H9 (cell line): Measurements from ENCODE around the gene CADPS. TPM values are rescaled to one million over a fixed set of nuclear protein-coding genes. Genes with fewer than 3 reads are reported as not detected.

Experiments
- DNase-seq: peaks from one replicate; pipeline ENCODE4 v3.0.0-alpha.2; 2017
- H2AFZ ChIP-seq: one replicate; pipeline ENCODE4 v1.6.1; 2013; ENCODE audit warnings: mild to moderate bottlenecking, low read length, control low read depth, moderate library complexity
- H2AK5ac ChIP-seq: 2 replicates; pipeline ENCODE4 v1.6.1; 2013; ENCODE audit warnings: low read length, control low read depth, mixed read lengths; ENCODE audit not compliant: insufficient read length
- H2BK120ac ChIP-seq: one replicate; pipeline ENCODE4 v1.6.1; 2013; ENCODE audit warnings: low read depth, mild to moderate bottlenecking, low read length, control low read depth, inconsistent platforms; ENCODE audit not compliant: poor library complexity, severe bottlenecking
- H2BK12ac ChIP-seq: 2 replicates; pipeline ENCODE4 v1.6.1; 2013; ENCODE audit warnings: low read length, control low read depth, mixed read lengths, low read depth; ENCODE audit not compliant: insufficient read length
- H2BK15ac ChIP-seq: 2 replicates; pipeline ENCODE4 v1.6.1; 2013; ENCODE audit warnings: low read depth, low read length, control low read depth
- H2BK20ac ChIP-seq: one replicate; pipeline ENCODE4 v1.6.1; 2013; ENCODE audit warnings: low read depth, mild to moderate bottlenecking, low read length, control low read depth, inconsistent platforms; ENCODE audit not compliant: poor library complexity, severe bottlenecking
- H2BK5ac ChIP-seq: 2 replicates; pipeline ENCODE4 v1.6.1; 2013; ENCODE audit warnings: low read length, control low read depth, mixed read lengths; ENCODE audit not compliant: insufficient read length
- H3K14ac ChIP-seq: 2 replicates; pipeline ENCODE4 v1.6.1; 2013; ENCODE audit warnings: low read length, control low read depth; ENCODE audit not compliant: insufficient read depth
- H3K18ac ChIP-seq: 2 replicates; pipeline ENCODE4 v1.6.1; 2013; ENCODE audit warnings: low read depth, mild to moderate bottlenecking, mixed read lengths, low read length, control low read depth; ENCODE audit not compliant: insufficient read length
- H3K23ac ChIP-seq: 2 replicates; pipeline ENCODE4 v1.6.1; 2013; ENCODE audit warnings: low read length, control low read depth, mixed read lengths, low read depth; ENCODE audit not compliant: insufficient read length
- H3K23me2 ChIP-seq: 2 replicates; pipeline ENCODE4 v1.6.1; 2013; ENCODE audit warnings: low read depth, mild to moderate bottlenecking, mixed read lengths, low read length, control low read depth; ENCODE audit not compliant: insufficient read length, poor library complexity, severe bottlenecking
- H3K27ac ChIP-seq: 2 replicates; pipeline ENCODE4 v1.5.1; 2013; ENCODE audit warnings: low read length, control low read depth, mixed read lengths, low read depth; ENCODE audit not compliant: insufficient read length
- H3K27me3 ChIP-seq: 2 replicates; pipeline ENCODE4 v1.6.1; 2013; ENCODE audit warnings: low read length, control low read depth, inconsistent platforms; ENCODE audit not compliant: insufficient read depth
- H3K4ac ChIP-seq: 2 replicates; pipeline ENCODE4 v1.6.1; 2013; ENCODE audit warnings: low read depth, mild to moderate bottlenecking, control low read depth, inconsistent platforms, low read length, moderate library complexity
- H3K4me1 ChIP-seq: 2 replicates; pipeline ENCODE4 v1.6.1; 2013; ENCODE audit warnings: low read length, control low read depth, inconsistent platforms; ENCODE audit not compliant: insufficient read depth
- H3K4me2 ChIP-seq: 2 replicates; pipeline ENCODE4 v1.6.1; 2013; ENCODE audit warnings: low read length, control low read depth, mixed read lengths; ENCODE audit not compliant: insufficient read length, insufficient read depth
- H3K56ac ChIP-seq: 2 replicates; pipeline ENCODE4 v1.6.1; 2013; ENCODE audit warnings: low read depth, mild to moderate bottlenecking, mixed read lengths, low read length, control low read depth; ENCODE audit not compliant: insufficient read length
- H3K79me1 ChIP-seq: 2 replicates; pipeline ENCODE4 v1.6.1; 2013; ENCODE audit warnings: low read depth, mild to moderate bottlenecking, moderate library complexity, low read length, control low read depth, inconsistent platforms; ENCODE audit not compliant: insufficient read depth, poor library complexity, severe bottlenecking
- H3K79me2 ChIP-seq: 2 replicates; pipeline ENCODE4 v1.6.1; 2013; ENCODE audit warnings: low read length, control low read depth, inconsistent platforms; ENCODE audit not compliant: insufficient read depth
- H3K9ac ChIP-seq: 2 replicates; pipeline ENCODE4 v1.6.1; 2013; ENCODE audit warnings: low read length, control low read depth, mixed read lengths; ENCODE audit not compliant: insufficient read length; ENCODE audit errors: extremely low read depth
- H3K9me3 ChIP-seq: one replicate; pipeline ENCODE4 v1.6.1; 2013; ENCODE audit warnings: low read depth, low read length, inconsistent platforms; ENCODE audit not compliant: control insufficient read depth
- H3T11ph ChIP-seq: one replicate; pipeline ENCODE4 v1.6.1; 2013; ENCODE audit warnings: mild to moderate bottlenecking, low read length, control low read depth, inconsistent platforms
- H4K20me1 ChIP-seq: one replicate; pipeline ENCODE4 v1.6.1; 2013; ENCODE audit not compliant: control insufficient read depth, insufficient read length, insufficient read depth
- H4K5ac ChIP-seq: 2 replicates; pipeline ENCODE4 v1.6.1; 2013; ENCODE audit warnings: low read depth, mild to moderate bottlenecking, mixed read lengths, low read length, control low read depth; ENCODE audit not compliant: insufficient read length
- H4K8ac ChIP-seq: replicated peaks from 2 replicates; pipeline ENCODE4 v1.6.1; 2013; ENCODE audit warnings: low read length, control low read depth, mixed read lengths, low read depth; ENCODE audit not compliant: insufficient read length
- H4K91ac ChIP-seq: 2 replicates; pipeline ENCODE4 v1.6.1; 2013; ENCODE audit warnings: low read depth, mild to moderate bottlenecking, moderate library complexity, mixed read lengths, low read length, control low read depth; ENCODE audit not compliant: insufficient read length
- H3K27ac Mint-ChIP-seq, 3 experiments: 2 replicates in 2 of 3; 3 replicates in 1 of 3; pipeline ENCODE4 v1.8.0; 2020 to 2021; ENCODE audit warnings: mixed read lengths in 3 of 3, mild to moderate bottlenecking in 1 of 3, moderate library complexity in 1 of 3
- H3K27me3 Mint-ChIP-seq: 2 replicates; pipeline ENCODE4 v1.8.0; 2021; ENCODE audit warnings: low read depth, mild to moderate bottlenecking, moderate library complexity, mixed read lengths
- H3K36me3 Mint-ChIP-seq, 3 experiments: 2 replicates in 2 of 3; 3 replicates in 1 of 3; pipeline ENCODE4 v1.8.0; 2020 to 2021; ENCODE audit warnings: low read depth in 3 of 3, mixed read lengths in 3 of 3; ENCODE audit not compliant: insufficient read depth in 1 of 3
- H3K4me1 Mint-ChIP-seq, 2 experiments: 2 replicates each; pipeline ENCODE4 v1.8.0; 2020; ENCODE audit warnings: mixed read lengths in 2 of 2
- H3K4me3 Mint-ChIP-seq, 2 experiments: 2 replicates in 1 of 2; 3 replicates in 1 of 2; pipeline ENCODE4 v1.8.0; 2020 to 2021; ENCODE audit warnings: mild to moderate bottlenecking in 2 of 2, mixed read lengths in 2 of 2, moderate library complexity in 1 of 2
- H3K9me3 Mint-ChIP-seq, 2 experiments: 2 replicates in 1 of 2; 3 replicates in 1 of 2; pipeline ENCODE4 v1.8.0; 2020; ENCODE audit warnings: mild to moderate bottlenecking in 2 of 2, mixed read lengths in 2 of 2, moderate library complexity in 1 of 2
- WGBS: extraction: QIAGEN DNeasy Blood & Tissue Kit; methylation state at CpG from one replicate; pipeline ENCODE4 v1.1.7; 2013; ENCODE audit warnings: missing lambda C conversion rate, low lambda C conversion rate, mixed read lengths; ENCODE audit not compliant: insufficient read length; ENCODE audit errors: extremely low coverage; 5-methylcytosine and 5-hydroxymethylcytosine counted together
- total RNA-seq: library from RNA; stranded (reverse); gene quantifications from 2 replicates; pipeline ENCODE4 v1.2.1, GENCODE V29; 2021
- TF ChIP-seq, protein P1 (sequence below): fragments of 200-600 bp; sonication (generic); conservative IDR thresholded peaks from 3 replicates; pipeline ENCODE4 v1.8.0; 2021; ENCODE audit warnings: antibody characterized with exemption, mild to moderate bottlenecking

The CADPS gene
- total RNA-seq, 1 experiment from 2014 or later: 6.6 TPM

GRCh38 chr3:62531493-62531892 lies 343.7 kb downstream of the CADPS start:
- no peak overlapping the region for H2BK5ac ChIP-seq
- Mint-ChIP-seq H3K27ac (no peak overlapping the region), H3K4me1 (peaks cover 17 to 20% of the 10 kb centered on the region in 2 experiments), H3K27me3 (no peaks in the 10 kb centered on the region), H3K36me3 (no peaks in the 10 kb centered on the region), H3K4me3 (no peak overlapping the region), H3K9me3 (no peaks in the 10 kb centered on the region)
- H3K14ac ChIP-seq: no peak overlapping the region
- H2AFZ ChIP-seq: no peak overlapping the region
- H2BK120ac ChIP-seq: no peak overlapping the region
- peaks cover 4% of the 10 kb centered on the region; the same call in 1 of the 2 replicates for H3K4me1 ChIP-seq
- no peak overlapping the region for H2AK5ac ChIP-seq
- no peak overlapping the region for H2BK20ac ChIP-seq
- DNase-seq: no peak
- no peak overlapping the region for H4K5ac ChIP-seq
- H3K79me2 ChIP-seq: no peaks in the 10 kb centered on the region
- H4K8ac ChIP-seq: no peak overlapping the region
- no peak overlapping the region for H4K91ac ChIP-seq
- H3K9ac ChIP-seq: no peak overlapping the region
- no peak overlapping the region for H3K23ac ChIP-seq
- no CpG with 5 or more reads among the region's 2 CpGs for WGBS
- H3K27me3 ChIP-seq: no peaks in the 10 kb centered on the region
- H3K79me1 ChIP-seq: no peaks in the 10 kb centered on the region
- no peaks in the 10 kb centered on the region for H3K23me2 ChIP-seq
- no peaks in the 10 kb centered on the region for H3K9me3 ChIP-seq
- H3K4ac ChIP-seq: no peak overlapping the region
- no peak overlapping the region for H3K4me2 ChIP-seq
- H3K27ac ChIP-seq: no peak overlapping the region
- H3K18ac ChIP-seq: no peak overlapping the region
- H4K20me1 ChIP-seq: no peaks in the 10 kb centered on the region
- H2BK12ac ChIP-seq: no peak overlapping the region
- no peak overlapping the region for H3T11ph ChIP-seq
- TF ChIP-seq, protein P1, sequence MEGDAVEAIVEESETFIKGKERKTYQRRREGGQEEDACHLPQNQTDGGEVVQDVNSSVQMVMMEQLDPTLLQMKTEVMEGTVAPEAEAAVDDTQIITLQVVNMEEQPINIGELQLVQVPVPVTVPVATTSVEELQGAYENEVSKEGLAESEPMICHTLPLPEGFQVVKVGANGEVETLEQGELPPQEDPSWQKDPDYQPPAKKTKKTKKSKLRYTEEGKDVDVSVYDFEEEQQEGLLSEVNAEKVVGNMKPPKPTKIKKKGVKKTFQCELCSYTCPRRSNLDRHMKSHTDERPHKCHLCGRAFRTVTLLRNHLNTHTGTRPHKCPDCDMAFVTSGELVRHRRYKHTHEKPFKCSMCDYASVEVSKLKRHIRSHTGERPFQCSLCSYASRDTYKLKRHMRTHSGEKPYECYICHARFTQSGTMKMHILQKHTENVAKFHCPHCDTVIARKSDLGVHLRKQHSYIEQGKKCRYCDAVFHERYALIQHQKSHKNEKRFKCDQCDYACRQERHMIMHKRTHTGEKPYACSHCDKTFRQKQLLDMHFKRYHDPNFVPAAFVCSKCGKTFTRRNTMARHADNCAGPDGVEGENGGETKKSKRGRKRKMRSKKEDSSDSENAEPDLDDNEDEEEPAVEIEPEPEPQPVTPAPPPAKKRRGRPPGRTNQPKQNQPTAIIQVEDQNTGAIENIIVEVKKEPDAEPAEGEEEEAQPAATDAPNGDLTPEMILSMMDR: peak; percentile 18; the same call in 1 of the 3 replicates
- H3K56ac ChIP-seq: no peak overlapping the region
- H2BK15ac ChIP-seq: no peak overlapping the region
